DND-41 (cell line): ENCODE measurements around the gene OTX1.

Experiments
- ATAC-seq: fragments of 200-7000 bp; cut with Tn5 transposase; 3 replicates; pipeline ENCODE4 v1.9.1; 2021; ENCODE audit warnings: low read depth; ENCODE audit not compliant: insufficient read depth
- DNase-seq: peaks from one replicate; pipeline ENCODE4 v3.0.0-alpha.2; 2020
- H2AFZ ChIP-seq: 2 replicates; pipeline ENCODE4 v1.6.0; 2012; ENCODE audit warnings: low read depth, low read length
- H3K27ac ChIP-seq: 2 replicates; pipeline ENCODE4 v1.5.1; 2012; ENCODE audit warnings: low read length, inconsistent platforms
- H3K27me3 ChIP-seq: fragments of 200-600 bp; sonication (generic); 2 replicates; pipeline ENCODE4 v1.6.0; 2012; ENCODE audit warnings: low read length, mild to moderate bottlenecking, inconsistent platforms; ENCODE audit not compliant: insufficient read depth, poor library complexity
- H3K36me3 ChIP-seq: 2 replicates; pipeline ENCODE4 v1.5.1; 2012; ENCODE audit warnings: low read length, inconsistent platforms; ENCODE audit not compliant: insufficient read depth
- H3K4me1 ChIP-seq: 2 replicates; pipeline ENCODE4 v1.5.1; 2012; ENCODE audit warnings: mild to moderate bottlenecking, low read length; ENCODE audit not compliant: insufficient read depth
- H3K4me2 ChIP-seq: 2 replicates; pipeline ENCODE4 v1.6.0; 2012; ENCODE audit warnings: mild to moderate bottlenecking, moderate library complexity, low read length, inconsistent platforms; ENCODE audit not compliant: insufficient read depth
- H3K4me3 ChIP-seq, 2 experiments: fragments of 200-600 bp in 1 of 2; shearing (Covaris generic) in 1 of 2; 2 replicates each; pipeline ENCODE4 v1.5.1; 2012 to 2016; ENCODE audit warnings: inconsistent platforms in 2 of 2, low read length in 2 of 2, mild to moderate bottlenecking in 2 of 2, low read depth in 1 of 2, moderate library complexity in 1 of 2
- H3K79me2 ChIP-seq: 2 replicates; pipeline ENCODE4 v1.6.0; 2012; ENCODE audit warnings: low read length, inconsistent platforms; ENCODE audit not compliant: insufficient read depth
- H3K9ac ChIP-seq: 2 replicates; pipeline ENCODE4 v1.6.0; 2012; ENCODE audit warnings: low read depth, mild to moderate bottlenecking, inconsistent platforms, low read length, moderate library complexity
- H3K9me3 ChIP-seq: 2 replicates; pipeline ENCODE4 v1.5.1; 2012; ENCODE audit warnings: low read length, moderate library complexity, mild to moderate bottlenecking, inconsistent platforms; ENCODE audit not compliant: insufficient read depth, severe bottlenecking
- H4K20me1 ChIP-seq: 2 replicates; pipeline ENCODE4 v1.6.0; 2012; ENCODE audit warnings: low read length; ENCODE audit not compliant: insufficient read depth
- EZH2 ChIP-seq: IDR thresholded peaks from 3 replicates; pipeline ENCODE4 v1.6.1; 2012; ENCODE audit warnings: borderline replicate concordance, low read depth, mild to moderate bottlenecking, moderate library complexity, low read length, inconsistent platforms; ENCODE audit not compliant: severe bottlenecking
- TF ChIP-seq, protein P1 (sequence below): IDR thresholded peaks from 2 replicates; pipeline ENCODE4 v1.5.1; 2012; ENCODE audit warnings: borderline replicate concordance, low read length, moderate library complexity, mild to moderate bottlenecking; ENCODE audit not compliant: poor library complexity, severe bottlenecking; ENCODE audit errors: extremely low read depth

The OTX1 gene

DNA sequence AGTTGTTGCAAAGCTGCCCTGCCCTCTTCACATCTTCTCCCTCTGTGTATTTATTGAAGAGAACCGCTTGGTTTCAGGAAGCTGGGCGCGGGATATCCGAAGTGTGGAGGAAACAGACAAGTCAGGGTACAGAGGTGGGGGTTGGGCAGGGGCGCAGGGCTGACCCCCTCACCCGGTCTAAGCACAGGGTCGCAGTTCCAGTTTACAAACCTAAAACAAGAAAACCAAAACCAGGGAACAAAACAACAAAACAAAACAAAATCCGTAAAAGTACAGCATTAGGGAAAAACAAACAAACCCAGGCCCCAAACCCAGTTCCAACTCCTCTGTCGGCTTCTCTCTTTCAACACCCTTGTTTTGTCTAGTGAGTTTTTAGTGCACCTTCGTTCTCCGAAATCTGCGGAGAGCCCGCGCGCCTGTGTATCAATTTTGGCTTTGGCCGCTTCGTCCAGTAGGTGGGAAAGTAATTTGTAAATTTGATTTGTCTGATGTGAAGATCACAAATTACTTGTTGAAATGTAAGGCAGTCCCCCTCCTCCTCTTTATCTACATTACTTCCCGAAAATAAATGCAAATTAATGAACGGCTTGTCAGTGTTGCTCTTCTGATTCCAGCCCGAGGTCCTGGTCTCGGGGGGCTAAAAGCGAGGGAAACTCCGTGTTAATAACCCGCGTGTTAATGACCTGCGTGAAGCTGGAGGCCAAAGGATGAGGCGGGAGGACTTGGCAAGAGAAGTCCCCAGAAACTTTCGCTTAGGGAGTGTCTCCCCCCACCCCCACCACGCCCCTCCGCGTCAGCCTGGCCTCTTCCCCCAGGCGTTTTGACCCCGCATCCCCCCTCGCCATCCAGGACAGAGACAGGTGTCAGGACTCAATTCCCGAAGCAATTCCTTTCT lies 6.9 kb downstream of the OTX1 start:
- H3K4me3 ChIP-seq: no peak overlapping the region
- H4K20me1 ChIP-seq: no peaks in the 10 kb centered on the region
- TF ChIP-seq, protein P1, sequence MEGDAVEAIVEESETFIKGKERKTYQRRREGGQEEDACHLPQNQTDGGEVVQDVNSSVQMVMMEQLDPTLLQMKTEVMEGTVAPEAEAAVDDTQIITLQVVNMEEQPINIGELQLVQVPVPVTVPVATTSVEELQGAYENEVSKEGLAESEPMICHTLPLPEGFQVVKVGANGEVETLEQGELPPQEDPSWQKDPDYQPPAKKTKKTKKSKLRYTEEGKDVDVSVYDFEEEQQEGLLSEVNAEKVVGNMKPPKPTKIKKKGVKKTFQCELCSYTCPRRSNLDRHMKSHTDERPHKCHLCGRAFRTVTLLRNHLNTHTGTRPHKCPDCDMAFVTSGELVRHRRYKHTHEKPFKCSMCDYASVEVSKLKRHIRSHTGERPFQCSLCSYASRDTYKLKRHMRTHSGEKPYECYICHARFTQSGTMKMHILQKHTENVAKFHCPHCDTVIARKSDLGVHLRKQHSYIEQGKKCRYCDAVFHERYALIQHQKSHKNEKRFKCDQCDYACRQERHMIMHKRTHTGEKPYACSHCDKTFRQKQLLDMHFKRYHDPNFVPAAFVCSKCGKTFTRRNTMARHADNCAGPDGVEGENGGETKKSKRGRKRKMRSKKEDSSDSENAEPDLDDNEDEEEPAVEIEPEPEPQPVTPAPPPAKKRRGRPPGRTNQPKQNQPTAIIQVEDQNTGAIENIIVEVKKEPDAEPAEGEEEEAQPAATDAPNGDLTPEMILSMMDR: no peak
- TF ChIP-seq EZH2: no peak
- H3K9ac ChIP-seq: no peak overlapping the region
- 0 out of 2 replicates have a peak, but pooled peaks cover 2% of the 10 kb centered on the region for H3K4me1 ChIP-seq
- ATAC-seq (no peak), DNase-seq (no peak)
- peaks cover 44% of the 10 kb centered on the region for H3K36me3 ChIP-seq
- H2AFZ ChIP-seq: no peak overlapping the region
- no peaks in the 10 kb centered on the region for H3K27me3 ChIP-seq
- peaks cover 4% of the 10 kb centered on the region; the same call in 1 of the 2 replicates for H3K79me2 ChIP-seq
- no peak overlapping the region for H3K27ac ChIP-seq
- H3K9me3 ChIP-seq: no peaks in the 10 kb centered on the region
- H3K4me2 ChIP-seq: no peak overlapping the region

DNA sequence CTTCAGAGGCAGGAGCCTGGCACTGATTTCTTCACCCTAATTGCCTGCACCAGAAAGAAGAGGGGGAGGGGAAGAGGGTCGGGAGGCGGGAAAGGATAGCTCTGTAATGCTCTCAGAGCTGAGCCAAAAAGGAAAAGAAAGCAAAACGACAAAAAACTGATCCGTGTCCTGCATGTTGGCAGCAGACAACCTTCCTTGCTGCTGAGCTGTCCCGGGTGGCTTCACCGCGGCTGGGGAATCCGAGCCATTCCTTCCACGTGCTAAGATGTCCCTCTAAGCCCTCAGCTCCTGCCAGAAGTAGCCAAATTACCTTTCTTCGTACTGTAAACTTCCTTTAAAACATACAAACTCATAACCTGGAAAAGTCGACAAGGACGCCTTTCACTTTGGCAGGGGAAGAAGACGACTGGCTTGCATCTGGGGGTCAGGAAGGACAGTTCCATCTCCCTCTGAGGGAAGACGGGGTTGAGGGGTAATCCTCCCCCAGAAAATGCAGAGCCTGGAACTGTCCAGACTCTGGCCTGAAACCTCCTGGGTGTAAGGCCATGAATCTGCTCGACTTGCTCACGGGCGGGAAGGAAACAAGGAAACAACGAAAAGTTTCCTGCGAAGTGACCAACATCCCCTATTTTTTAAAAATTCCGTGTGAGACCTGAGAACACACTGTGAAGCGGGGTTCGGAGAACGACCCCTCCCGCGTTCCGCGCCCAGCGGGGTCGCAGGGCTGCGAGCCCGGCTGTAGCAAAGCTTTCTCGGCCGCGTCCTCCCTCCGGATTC lies 7.7 kb downstream of the OTX1 start:
- no peak overlapping the region for H3K9ac ChIP-seq
- ATAC-seq (no peak), DNase-seq (no peak)
- no peaks in the 10 kb centered on the region for H4K20me1 ChIP-seq
- no peaks in the 10 kb centered on the region; the same call in 1 of the 2 replicates for H3K79me2 ChIP-seq
- no peaks in the 10 kb centered on the region for H3K4me1 ChIP-seq
- no peak overlapping the region for H3K4me2 ChIP-seq
- peaks cover 36% of the 10 kb centered on the region for H3K36me3 ChIP-seq
- H3K27ac ChIP-seq: no peak overlapping the region
- no peaks in the 10 kb centered on the region for H3K27me3 ChIP-seq
- H3K4me3 ChIP-seq: no peak overlapping the region
- no peaks in the 10 kb centered on the region for H3K9me3 ChIP-seq
- no peak overlapping the region for H2AFZ ChIP-seq
- TF ChIP-seq, protein P1: no peak

DNA sequence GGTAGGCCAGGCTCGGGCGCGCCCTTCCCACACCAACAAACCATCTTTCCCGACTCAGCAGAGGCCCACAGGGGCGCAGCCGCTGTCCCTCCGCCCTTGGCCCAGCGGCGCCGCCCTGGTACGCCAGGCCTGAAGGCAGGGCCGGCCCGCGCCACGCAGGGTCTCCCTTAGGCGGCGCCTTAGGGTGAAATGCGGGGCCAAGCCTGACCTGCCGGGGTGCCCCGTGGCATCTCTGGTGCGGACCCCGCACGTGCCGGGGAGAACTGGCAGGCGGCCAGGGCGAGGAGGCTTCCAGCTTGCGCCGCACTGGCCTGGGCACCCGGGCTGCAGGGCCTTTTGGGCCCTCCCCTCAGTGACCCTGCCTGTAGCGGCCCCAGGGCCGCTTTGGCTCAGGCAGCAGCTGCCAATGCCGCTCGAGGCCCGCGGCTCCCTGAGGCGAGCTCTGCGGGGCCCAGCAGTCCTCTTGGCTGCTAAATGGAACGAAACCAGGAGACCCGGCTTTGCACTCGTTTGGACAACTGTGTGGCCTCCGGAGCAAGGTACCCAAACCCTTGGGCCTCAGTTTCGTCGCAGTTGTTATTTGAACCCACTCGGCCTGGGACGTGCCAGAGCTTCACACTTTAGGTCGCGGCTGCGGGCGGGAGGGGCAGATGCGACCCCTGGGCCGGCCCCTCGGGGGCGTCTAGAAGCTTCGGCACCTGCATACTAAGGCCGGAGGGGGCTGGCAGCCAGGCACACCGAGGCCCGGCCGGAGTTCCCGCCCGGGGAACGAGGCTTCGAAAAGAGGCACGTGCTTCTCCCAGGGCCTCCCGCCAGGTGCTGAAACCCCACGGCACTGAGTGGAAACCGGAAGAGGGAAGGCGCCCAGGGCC lies 8.5 kb downstream of the OTX1 start:
- Histone ChIP-seq H3K36me3 (peaks cover 29% of the 10 kb centered on the region), H3K9me3 (no peaks in the 10 kb centered on the region), H3K9ac (no peak overlapping the region), H2AFZ (no peak overlapping the region), H3K27ac (no peak overlapping the region), H3K4me3 (no peak overlapping the region), H3K27me3 (no peaks in the 10 kb centered on the region), H3K79me2 (no peaks in the 10 kb centered on the region), H4K20me1 (no peaks in the 10 kb centered on the region), H3K4me2 (no peak overlapping the region), H3K4me1 (no peaks in the 10 kb centered on the region)
- DNase-seq (no peak), ATAC-seq (no peak)
- no peak for TF ChIP-seq EZH2
